HEK293 (cell line): ENCODE measurements around the gene ARID3A.

Experiments used
- CTCF ChIA-PET: fragments of 350-600 bp; formaldehyde crosslinking; extraction: SDS; loops from one replicate; lab custom pipeline; 2021; ENCODE audit warnings: antibody characterized with exemption; lab: Yijun Ruan, JAX
- POLR2A ChIA-PET: fragments of 300-600 bp; formaldehyde crosslinking; extraction: SDS; loops from one replicate; lab custom pipeline; 2020; ENCODE audit warnings: antibody characterized with exemption, inconsistent platforms; lab: Yijun Ruan, JAX
- H3K27ac ChIP-seq: fragments of 200-500 bp; sonication (Bioruptor generic); 2 replicates; pipeline ENCODE4 v1.5.1; 2014; ENCODE audit warnings: low read depth, low read length, control low read depth, inconsistent platforms; ENCODE audit errors: extremely low read depth
- H3K36me3 ChIP-seq, 2 experiments: fragments of 200-500 bp in 1 of 2; sonication (Bioruptor generic) in 1 of 2; 1 replicate in 1 of 2; 2 replicates in 1 of 2; pipeline ENCODE4 v1.5.1; 2014 to 2017; ENCODE audit warnings: inconsistent platforms in 2 of 2, low read length in 2 of 2; ENCODE audit not compliant: control insufficient read depth in 2 of 2, insufficient read depth in 1 of 2
- H3K4me1 ChIP-seq: fragments of 200-500 bp; sonication (Bioruptor generic); 2 replicates; pipeline ENCODE4 v1.5.1; 2014; ENCODE audit warnings: mild to moderate bottlenecking, low read length, inconsistent platforms; ENCODE audit not compliant: control insufficient read depth, insufficient read depth
- H3K4me3 ChIP-seq: 2 replicates; pipeline ENCODE4 v1.5.1; 2011; ENCODE audit warnings: low read depth, mild to moderate bottlenecking, control low read depth, low read length, moderate library complexity
- H3K9me3 ChIP-seq: fragments of 200-500 bp; sonication (Bioruptor generic); 2 replicates; pipeline ENCODE4 v1.5.1; 2014; ENCODE audit warnings: low read depth, low read length, inconsistent platforms; ENCODE audit not compliant: control insufficient read depth, insufficient read depth
- BCL11B ChIP-seq: fragments of 450-650 bp; formaldehyde crosslinking; IDR thresholded peaks from 2 replicates; pipeline ENCODE4 v1.5.1; 2016; ENCODE audit warnings: low read depth, missing biosample characterization, missing genetic modification characterization
- INSM2 ChIP-seq: fragments of 450-650 bp; formaldehyde crosslinking; IDR thresholded peaks from 2 replicates; pipeline ENCODE4 v1.5.1; 2016; ENCODE audit warnings: missing biosample characterization, missing genetic modification characterization
- MZF1 ChIP-seq: fragments of 450-650 bp; formaldehyde crosslinking; IDR thresholded peaks from 2 replicates; pipeline ENCODE4 v1.5.1; 2017; ENCODE audit warnings: missing biosample characterization, missing genetic modification characterization, borderline replicate concordance
- PRDM4 ChIP-seq: fragments of 450-650 bp; formaldehyde crosslinking; IDR thresholded peaks from 2 replicates; pipeline ENCODE4 v1.5.1; 2017; ENCODE audit warnings: missing biosample characterization, missing genetic modification characterization
- PRDM6 ChIP-seq: fragments of 450-650 bp; formaldehyde crosslinking; IDR thresholded peaks from 2 replicates; pipeline ENCODE4 v1.5.1; 2017; ENCODE audit warnings: missing biosample characterization, missing genetic modification characterization
- SCRT2 ChIP-seq: fragments of 450-650 bp; formaldehyde crosslinking; IDR thresholded peaks from 2 replicates; pipeline ENCODE4 v1.5.1; 2016; ENCODE audit warnings: missing biosample characterization, missing genetic modification characterization
- ZBTB6 ChIP-seq: fragments of 450-650 bp; formaldehyde crosslinking; IDR thresholded peaks from 2 replicates; pipeline ENCODE4 v1.5.1; 2017; ENCODE audit warnings: missing biosample characterization, missing genetic modification characterization
- ZBTB8A ChIP-seq: fragments of 450-650 bp; formaldehyde crosslinking; IDR thresholded peaks from 2 replicates; pipeline ENCODE4 v1.5.1; 2016; ENCODE audit warnings: missing biosample characterization, missing genetic modification characterization
- ZFP3 ChIP-seq: fragments of 450-650 bp; formaldehyde crosslinking; IDR thresholded peaks from 2 replicates; pipeline ENCODE4 v1.5.1; 2016; ENCODE audit warnings: low read depth, missing biosample characterization, missing genetic modification characterization
- ZNF239 ChIP-seq: fragments of 450-650 bp; formaldehyde crosslinking; IDR thresholded peaks from 2 replicates; pipeline ENCODE4 v1.5.1; 2016; ENCODE audit warnings: missing biosample characterization, missing genetic modification characterization
- ZNF292 ChIP-seq: fragments of 450-650 bp; formaldehyde crosslinking; IDR thresholded peaks from 2 replicates; pipeline ENCODE4 v1.5.1; 2016; ENCODE audit warnings: low read depth, missing biosample characterization, missing genetic modification characterization, borderline replicate concordance
- ZNF311 ChIP-seq: fragments of 450-650 bp; formaldehyde crosslinking; IDR thresholded peaks from 2 replicates; pipeline ENCODE4 v1.5.1; 2017; ENCODE audit warnings: missing biosample characterization, missing genetic modification characterization, borderline replicate concordance
- ZNF473 ChIP-seq: fragments of 450-650 bp; formaldehyde crosslinking; IDR thresholded peaks from 2 replicates; pipeline ENCODE4 v1.5.1; 2017; ENCODE audit warnings: missing biosample characterization, missing genetic modification characterization
- ZNF549 ChIP-seq: fragments of 450-650 bp; IDR thresholded peaks from 2 replicates; pipeline ENCODE4 v1.5.1; 2018; ENCODE audit warnings: missing biosample characterization, missing genetic modification characterization, mild to moderate bottlenecking, inconsistent platforms, moderate library complexity
- ZNF610 ChIP-seq: fragments of 450-650 bp; formaldehyde crosslinking; IDR thresholded peaks from 2 replicates; pipeline ENCODE4 v1.5.1; 2016; ENCODE audit warnings: missing biosample characterization, missing genetic modification characterization, borderline replicate concordance
- ZNF660 ChIP-seq: fragments of 450-650 bp; IDR thresholded peaks from 2 replicates; pipeline ENCODE4 v1.5.1; 2018; ENCODE audit warnings: missing biosample characterization, mild to moderate bottlenecking, missing genetic modification characterization
- ZNF747 ChIP-seq: fragments of 450-650 bp; formaldehyde crosslinking; IDR thresholded peaks from 2 replicates; pipeline ENCODE4 v1.5.1; 2016; ENCODE audit warnings: missing biosample characterization, missing genetic modification characterization
- ZNF837 ChIP-seq: fragments of 450-650 bp; formaldehyde crosslinking; IDR thresholded peaks from 2 replicates; pipeline ENCODE4 v1.5.1; 2016; ENCODE audit warnings: missing biosample characterization, missing genetic modification characterization
- ZSCAN5A ChIP-seq: fragments of 450-650 bp; formaldehyde crosslinking; IDR thresholded peaks from 2 replicates; pipeline ENCODE4 v1.5.1; 2016; ENCODE audit warnings: missing biosample characterization, missing genetic modification characterization
- TF ChIP-seq, protein P1 (sequence below): fragments of 450-650 bp; formaldehyde crosslinking; IDR thresholded peaks from 2 replicates; pipeline ENCODE4 v1.5.1; 2016; ENCODE audit warnings: missing biosample characterization, missing genetic modification characterization
- TF ChIP-seq, protein P2 (sequence below): fragments of 450-650 bp; formaldehyde crosslinking; IDR thresholded peaks from 2 replicates; pipeline ENCODE4 v1.5.1; 2016; ENCODE audit warnings: missing biosample characterization, missing genetic modification characterization

ARID3A gene

DNA sequence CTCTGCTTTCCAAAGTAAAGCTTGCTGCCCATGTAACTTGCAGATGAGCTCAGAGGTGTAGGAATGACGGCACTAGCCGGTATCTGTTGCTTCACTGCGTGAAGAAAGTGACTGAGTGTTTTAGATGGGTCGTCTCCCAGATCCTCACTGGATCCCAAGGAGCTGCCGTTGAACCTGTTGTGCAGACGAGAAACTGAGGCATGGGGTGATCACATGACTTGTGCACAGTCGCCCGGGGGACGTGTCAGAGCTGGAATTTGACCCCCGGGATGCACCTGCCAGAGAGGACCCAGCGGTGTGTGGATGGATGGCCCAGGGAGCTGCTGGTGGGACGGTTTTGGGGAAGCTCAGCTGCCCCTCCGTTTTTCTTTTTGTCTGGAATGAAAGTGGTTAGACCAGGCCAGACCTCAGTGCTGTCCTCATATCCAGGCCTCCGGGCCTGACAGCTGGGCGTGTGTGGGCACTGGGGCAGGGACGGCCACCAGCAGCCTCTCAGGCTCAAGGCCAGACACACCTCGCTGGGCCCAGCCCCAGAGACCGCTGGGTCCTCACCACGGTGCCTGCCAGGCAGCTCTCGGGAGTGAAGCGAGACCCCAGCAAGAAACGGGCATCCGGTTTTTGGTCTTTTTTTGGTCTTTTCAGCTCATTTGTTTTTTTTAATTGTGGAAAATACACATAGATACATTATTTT, 12.5 kb downstream of the ARID3A start:
- ChIA-PET POLR2A (interaction anchor here (0.6 to 0.7 kb wide), 2 partner anchors 9 to 24 kb away, joined by 4 to 10 read pairs; no protein-coding TSS in a partner anchor), CTCF (interaction anchor here (0.6 to 1.6 kb wide), 4 partner anchors 33 to 81 kb away, joined by 3 to 5 read pairs (median 4); partner anchors contain the start of gene WDR18)
- H3K4me1 ChIP-seq: no peaks in the 10 kb centered on the region
- H3K9me3 ChIP-seq: no peaks in the 10 kb centered on the region
- no peak overlapping the region for H3K27ac ChIP-seq
- H3K36me3 ChIP-seq: peaks cover 0 to 37% of the 10 kb centered on the region in 2 experiments; a peak in 1 of 3 replicates
- H3K4me3 ChIP-seq: no peak overlapping the region
- no peak for TF ChIP-seq ZFP3 (tag by site-specific recombination)
- TF ChIP-seq INSM2 (tag by site-specific recombination): no peak
- no peak for TF ChIP-seq PRDM6 (tag by site-specific recombination)
- no peak for TF ChIP-seq ZNF549
- no peak for TF ChIP-seq ZNF239 (tag by site-specific recombination)
- TF ChIP-seq, protein P1, sequence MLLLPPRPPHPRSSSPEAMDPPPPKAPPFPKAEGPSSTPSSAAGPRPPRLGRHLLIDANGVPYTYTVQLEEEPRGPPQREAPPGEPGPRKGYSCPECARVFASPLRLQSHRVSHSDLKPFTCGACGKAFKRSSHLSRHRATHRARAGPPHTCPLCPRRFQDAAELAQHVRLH (tag by site-specific recombination): no peak
- TF ChIP-seq SCRT2 (tag by site-specific recombination): 0 out of 2 replicates have a peak, but pooled peaks have one; percentile 20

- POLR2A ChIA-PET: no interaction called here
- Histone ChIP-seq H3K9me3 (no peaks in the 10 kb centered on the region), H3K36me3 (peaks cover 0 to 41% of the 10 kb centered on the region in 2 experiments; a peak in 1 of 3 replicates), H3K27ac (no peak overlapping the region), H3K4me1 (no peaks in the 10 kb centered on the region), H3K4me3 (no peak overlapping the region)
- CTCF ChIA-PET: no interaction called here
- TF ChIP-seq, protein P2, sequence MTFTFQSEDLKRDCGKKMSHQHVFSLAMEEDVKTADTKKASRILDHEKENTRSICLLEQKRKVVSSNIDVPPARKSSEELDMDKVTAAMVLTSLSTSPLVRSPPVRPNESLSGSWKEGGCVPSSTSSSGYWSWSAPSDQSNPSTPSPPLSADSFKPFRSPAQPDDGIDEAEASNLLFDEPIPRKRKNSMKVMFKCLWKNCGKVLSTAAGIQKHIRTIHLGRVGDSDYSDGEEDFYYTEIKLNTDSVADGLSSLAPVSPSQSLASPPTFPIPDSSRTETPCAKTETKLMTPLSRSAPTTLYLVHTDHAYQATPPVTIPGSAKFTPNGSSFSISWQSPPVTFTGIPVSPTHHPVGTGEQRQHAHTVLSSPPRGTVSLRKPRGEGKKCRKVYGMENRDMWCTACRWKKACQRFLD (tag by site-specific recombination): no peak
- TF ChIP-seq ZNF610 (no peak), ZNF473 (tag by site-specific recombination) (no peak), MZF1 (no peak), ZSCAN5A (tag by site-specific recombination) (no peak), ZNF311 (tag by site-specific recombination) (no peak), ZNF747 (tag by site-specific recombination) (no peak), ZNF660 (tag by site-specific recombination) (no peak), ZNF292 (no peak), PRDM4 (tag by site-specific recombination) (no peak), ZFP3 (tag by site-specific recombination) (no peak), ZNF837 (tag by site-specific recombination) (no peak), ZBTB6 (tag by site-specific recombination) (no peak), BCL11B (tag by site-specific recombination) (no peak), ZBTB8A (no peak)
Observed at GRCh38 chr19:939439-939838, 13.6 kb downstream of the ARID3A start.
